ENCODE data around the gene TUBA1C.
"Not testable (repeated sequence)": the region's sequence is repeated elsewhere in the genome, so short reads cannot be mapped to it uniquely, and the experiment has no call there.

TUBA1C gene

DNA sequence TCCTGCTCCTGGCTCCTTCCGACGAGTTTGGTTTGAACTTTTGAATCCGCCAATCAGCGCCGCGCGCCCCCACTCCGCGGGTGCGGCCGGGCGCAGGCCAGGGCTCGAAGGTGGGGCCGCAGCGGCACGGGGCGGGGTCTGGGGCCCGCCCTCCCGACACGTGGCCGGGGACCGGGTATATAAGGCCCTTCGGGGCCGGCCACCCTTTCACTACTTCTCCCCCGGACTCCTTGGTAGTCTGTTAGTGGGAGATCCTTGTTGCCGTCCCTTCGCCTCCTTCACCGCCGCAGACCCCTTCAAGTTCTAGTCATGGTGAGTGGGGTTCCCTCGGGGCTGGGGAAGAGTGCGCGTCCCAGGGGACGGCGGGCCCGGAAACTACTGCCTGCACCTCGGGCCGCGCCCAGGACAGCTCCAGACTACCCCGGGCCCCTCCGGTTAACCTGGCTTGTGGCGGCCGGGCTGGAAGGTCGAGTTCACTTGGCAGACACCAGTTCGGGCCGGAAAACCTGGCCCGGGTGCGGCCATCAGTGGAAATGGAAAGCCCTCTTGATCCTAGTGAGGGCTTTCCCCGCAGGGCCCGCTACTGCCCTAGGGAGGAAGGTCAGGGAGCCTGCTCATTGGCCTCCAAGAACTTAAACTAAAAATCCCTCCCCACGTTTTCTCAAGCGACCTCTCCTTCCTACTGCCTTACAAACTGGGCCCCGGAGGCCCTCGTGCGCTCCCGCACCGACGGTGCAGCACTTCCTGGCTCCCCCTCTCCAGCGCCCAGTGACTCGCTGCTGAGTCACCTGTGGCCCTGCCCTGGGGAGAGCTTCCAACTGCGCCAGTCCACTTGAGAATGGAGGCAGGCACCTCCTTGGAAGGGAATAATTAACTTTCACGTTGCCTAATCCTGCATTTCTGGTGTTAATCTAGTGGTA lies at the start of gene TUBA1C:
TSS of gene TUBA1C (plus strand) at position 210 of the 920 bp plus-strand sequence. CDS start at position 310, 100 bp downstream.
- DNase-seq (ENCODE audit: low spot score) = peak; percentile 90

GRCh38 chr12:49219417-49220026 lies 45.4 kb upstream of the TUBA1C start:
- no peak for DNase-seq (ENCODE audit: low spot score)

DNA sequence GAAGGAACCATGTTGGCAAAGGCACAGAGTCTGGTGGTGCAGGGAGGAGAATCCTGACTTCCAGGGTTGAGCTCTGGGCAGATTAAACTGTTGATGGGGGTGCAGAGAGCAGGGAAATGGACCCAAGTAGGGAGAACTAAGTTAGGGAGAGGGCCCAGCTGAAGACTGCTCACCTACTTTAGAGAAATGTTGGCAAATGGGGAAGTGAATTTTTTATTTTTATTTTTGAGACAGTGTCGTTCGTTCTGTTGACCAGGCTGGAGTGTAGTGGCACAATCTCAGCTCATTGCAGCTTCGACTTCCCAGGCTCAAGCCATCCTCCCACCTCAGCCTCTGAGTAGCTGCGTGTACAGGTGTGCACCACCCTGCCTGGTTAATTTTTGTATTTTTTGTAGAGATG lies 43.9 kb upstream of the TUBA1C start:
- DNase-seq (ENCODE audit: low spot score) = no peak

- DNase-seq (ENCODE audit: low spot score) = no peak
Measured at GRCh38 chr12:49223122-49223521, 41.8 kb upstream of the TUBA1C start.

- DNase-seq (ENCODE audit: low spot score) = no peak
Measured at GRCh38 chr12:49223590-49224369, 41.1 kb upstream of the TUBA1C start.

GRCh38 chr12:49225576-49226166 lies 39.2 kb upstream of the TUBA1C start:
- DNase-seq (ENCODE audit: low spot score) = no peak

GRCh38 chr12:49227713-49228112 lies 37.2 kb upstream of the TUBA1C start:
- no peak for DNase-seq (ENCODE audit: low spot score)

DNA sequence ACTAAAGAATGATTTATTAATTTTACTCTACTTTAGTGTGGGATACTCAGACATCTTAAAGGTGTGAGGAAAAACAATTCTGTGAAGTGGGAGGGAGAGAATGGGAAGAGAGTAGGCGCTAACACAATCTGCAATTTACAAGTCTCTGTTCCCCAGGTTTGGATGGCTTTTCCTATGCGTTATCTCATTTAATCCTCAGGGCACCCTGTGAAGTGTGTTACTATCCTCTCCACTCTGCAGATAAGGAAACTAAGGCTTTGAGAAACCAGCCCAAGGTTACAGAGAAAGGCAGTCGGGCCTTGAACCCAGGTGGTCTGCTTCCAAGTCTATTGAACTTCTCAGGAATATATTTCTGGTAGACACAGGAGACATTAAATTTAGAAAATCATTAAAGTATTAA lies 36.2 kb upstream of the TUBA1C start:
- DNase-seq (ENCODE audit: low spot score) = no peak

GRCh38 chr12:49230176-49230804 lies 34.6 kb upstream of the TUBA1C start:
- DNase-seq (ENCODE audit: low spot score) = no peak

DNA sequence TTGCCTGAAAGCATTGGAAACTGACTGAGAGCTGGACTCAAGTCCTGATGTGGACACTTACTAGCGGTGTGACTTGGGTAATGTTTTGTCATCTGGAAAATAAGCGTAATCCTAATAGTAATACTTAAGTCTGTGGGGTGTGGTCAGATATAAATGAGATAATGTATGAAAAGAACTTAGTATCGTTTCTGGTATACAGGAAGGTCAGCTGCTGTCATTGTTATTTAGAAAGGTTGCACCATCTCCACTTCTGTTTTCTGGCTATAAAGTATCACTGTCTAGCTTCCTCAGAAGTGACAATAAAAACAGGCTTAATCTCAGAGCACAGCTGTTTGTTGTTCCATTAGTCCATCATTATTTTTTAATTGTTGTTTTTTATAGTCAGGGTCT lies 34.1 kb upstream of the TUBA1C start:
- DNase-seq (ENCODE audit: low spot score) = no peak

DNA sequence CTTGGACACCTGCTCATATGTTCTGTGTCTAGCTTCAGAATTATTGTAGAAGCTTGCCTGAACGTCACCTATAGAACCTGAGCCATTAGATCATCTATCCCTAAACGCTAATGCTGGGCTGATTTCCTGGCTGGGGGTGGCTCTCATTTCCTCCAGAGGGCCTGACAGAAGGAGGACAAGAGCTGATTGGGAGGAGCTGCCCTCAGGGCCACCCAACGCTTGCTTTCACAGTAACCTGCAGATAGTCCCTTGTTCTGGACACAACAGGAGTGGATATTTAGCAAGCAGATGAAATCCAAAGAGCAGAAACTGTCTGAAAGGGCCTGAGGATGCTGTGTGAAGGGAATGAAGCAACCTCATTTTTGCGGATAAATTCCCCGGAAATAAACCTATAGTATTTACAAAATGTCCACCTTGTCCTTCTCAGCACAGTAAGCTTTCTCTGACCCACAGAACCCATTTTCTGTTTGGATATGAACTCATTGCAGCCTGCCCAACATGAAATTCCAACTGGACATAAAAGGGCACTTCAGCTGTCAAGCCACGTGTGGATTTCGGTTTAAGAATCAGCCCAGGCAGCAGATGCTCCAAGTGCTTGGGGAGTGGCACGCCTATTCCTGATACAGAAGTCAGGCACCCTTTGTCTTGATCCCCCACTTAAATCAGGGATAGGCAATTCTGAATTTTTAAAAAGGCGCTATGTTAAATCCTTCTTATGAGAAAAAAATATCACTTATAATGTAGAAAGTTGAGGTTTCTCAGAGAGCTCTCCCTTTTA lies 32.8 kb upstream of the TUBA1C start:
- DNase-seq (ENCODE audit: low spot score) = no peak

- DNase-seq (ENCODE audit: low spot score) = peak; percentile 68
Measured at GRCh38 chr12:49232940-49233841, 31.7 kb upstream of the TUBA1C start.

GRCh38 chr12:49233842-49234526 lies 30.9 kb upstream of the TUBA1C start:
- peak; percentile 9 for DNase-seq (ENCODE audit: low spot score)

- DNase-seq (ENCODE audit: low spot score) = peak; percentile 23
Measured at GRCh38 chr12:49236423-49236822, 28.5 kb upstream of the TUBA1C start.

DNA sequence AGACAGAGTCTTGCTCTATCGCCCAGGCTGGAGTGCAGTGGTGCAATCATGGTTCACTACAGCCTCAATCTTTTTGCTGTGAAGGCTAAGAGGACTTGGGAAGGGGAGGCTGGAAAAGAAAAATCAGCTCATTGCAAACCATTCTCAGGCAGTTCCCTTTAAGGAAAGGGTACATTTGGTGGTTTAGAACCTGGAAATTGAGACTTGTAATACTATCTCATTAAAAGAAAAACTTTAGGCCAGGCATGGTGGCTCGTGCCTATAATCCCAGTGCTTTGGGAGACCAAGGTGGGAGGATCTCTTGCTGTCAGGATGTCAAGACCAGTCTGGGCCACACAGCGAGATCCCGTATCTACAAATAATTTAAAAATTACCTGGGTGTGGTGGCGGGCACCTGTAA lies 21.3 kb upstream of the TUBA1C start:
- DNase-seq (ENCODE audit: low spot score) = no peak

DNA sequence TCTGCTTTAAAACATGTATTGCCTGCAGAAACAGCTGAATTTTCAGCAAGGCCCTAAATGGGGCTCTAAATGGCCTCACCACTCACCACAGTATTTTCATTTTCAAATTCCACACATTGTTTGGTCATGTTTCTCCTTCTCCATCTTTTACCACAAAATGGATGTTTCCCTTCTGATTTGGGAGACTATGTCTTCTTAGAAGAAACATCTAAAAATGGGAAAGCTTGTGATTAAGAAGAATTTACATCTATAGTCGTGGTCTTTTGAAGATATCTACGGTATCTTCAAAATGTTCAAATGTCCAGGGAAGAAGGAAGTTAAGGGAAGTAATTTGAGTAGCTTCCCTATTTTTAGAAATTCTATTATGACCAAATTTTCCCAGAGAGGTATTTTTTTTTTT lies 20.7 kb upstream of the TUBA1C start:
- DNase-seq (ENCODE audit: low spot score) = no peak

- DNase-seq (ENCODE audit: low spot score) = no peak
Measured at GRCh38 chr12:49251357-49251756, 13.5 kb upstream of the TUBA1C start.

DNA sequence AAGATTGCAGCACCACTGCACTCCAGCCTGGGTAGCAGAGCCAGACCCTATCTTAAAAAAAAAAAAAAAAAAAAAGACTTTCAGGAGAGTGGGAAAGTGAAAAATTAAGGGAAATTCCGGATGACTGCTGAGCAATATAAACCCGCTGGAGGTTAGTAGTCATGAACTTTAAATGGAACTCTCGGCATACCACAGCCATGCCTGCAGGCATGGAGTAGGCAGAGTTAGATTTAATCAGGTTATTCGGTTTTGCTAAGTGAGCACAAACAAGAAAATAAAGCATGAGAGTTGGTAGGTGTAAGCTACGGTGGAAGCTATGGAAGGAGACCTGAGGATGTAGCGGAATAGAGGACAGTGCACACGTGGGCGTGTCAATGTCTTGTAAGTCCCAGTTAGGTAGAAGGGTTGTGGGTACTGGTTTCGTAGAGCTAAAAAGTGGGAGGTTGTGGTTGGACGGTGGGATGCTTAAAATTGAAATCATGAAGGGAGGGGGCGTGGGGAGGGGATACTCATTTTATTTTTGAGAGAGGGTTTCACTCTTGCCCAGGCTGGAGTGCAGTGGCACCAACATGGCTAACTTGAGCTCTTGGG lies 11.8 kb upstream of the TUBA1C start:
- no peak for DNase-seq (ENCODE audit: low spot score)

GRCh38 chr12:49255456-49255855 lies 9.4 kb upstream of the TUBA1C start:
- DNase-seq (ENCODE audit: low spot score) = not testable (repeated sequence)
